Osteocyte (in vitro differentiated cells): ENCODE results near the gene ACOT6. TPM values are rescaled to one million over a fixed set of nuclear protein-coding genes. Genes with fewer than 3 reads are reported as not detected.
"Not testable (repeated sequence)": the region's sequence is repeated elsewhere in the genome, so short reads cannot be mapped to it uniquely, and the experiment has no call there.

ENCODE experiments used
- DNase-seq: peaks from one replicate; pipeline ENCODE4 v3.0.0; 2021; ENCODE audit warnings: mixed read lengths; ENCODE audit not compliant: unreplicated experiment; ENCODE audit errors: extremely low spot score
- H3K27ac Mint-ChIP-seq: one replicate; pipeline ENCODE4 v1.8.0; 2021; ENCODE audit warnings: mild to moderate bottlenecking, mixed read lengths; ENCODE audit not compliant: unreplicated experiment
- H3K27me3 Mint-ChIP-seq: one replicate; pipeline ENCODE4 v1.8.0; 2021; ENCODE audit warnings: mixed read lengths; ENCODE audit not compliant: unreplicated experiment
- H3K36me3 Mint-ChIP-seq: one replicate; pipeline ENCODE4 v1.8.0; 2021; ENCODE audit warnings: mixed read lengths; ENCODE audit not compliant: unreplicated experiment
- H3K4me1 Mint-ChIP-seq: one replicate; pipeline ENCODE4 v1.8.0; 2021; ENCODE audit warnings: mixed read lengths; ENCODE audit not compliant: unreplicated experiment
- H3K4me3 Mint-ChIP-seq: one replicate; pipeline ENCODE4 v1.8.0; 2021; ENCODE audit warnings: mild to moderate bottlenecking, moderate library complexity, mixed read lengths; ENCODE audit not compliant: unreplicated experiment
- H3K9me3 Mint-ChIP-seq: one replicate; pipeline ENCODE4 v1.8.0; 2021; ENCODE audit warnings: mixed read lengths; ENCODE audit not compliant: unreplicated experiment
- CTCF ChIP-seq: fragments of 200-600 bp; sonication (generic); IDR thresholded peaks from 2 replicates; pipeline ENCODE4 v1.5.0; 2021; ENCODE audit warnings: antibody characterized with exemption, mild to moderate bottlenecking, moderate library complexity
- long read RNA-seq: library from polyadenylated mRNA; unstranded; transcript quantifications from one replicate; pipeline ENCODE4 v2.0.0, GENCODE V29; 2021
- total RNA-seq: library from RNA; stranded (reverse); gene quantifications from 2 replicates; pipeline ENCODE4 v1.2.1, GENCODE V29; 2021

The ACOT6 gene
- not detected in 2 replicates for total RNA-seq
- long read RNA-seq, result 0 reads

GRCh38 chr14:73612339-73613045 is at the start of gene ACOT6:
ACOT6 (plus strand) TSS chr14:73612517; CDS start chr14:73612572, 55 bp downstream.
- Mint-ChIP-seq H3K4me3 (peak within 1 kb of the TSS; percentile 86), H3K27me3 (no peaks in the 10 kb centered on the region), H3K36me3 (no peaks in the 10 kb centered on the region), H3K4me1 (peaks cover 2% of the 10 kb centered on the region), H3K9me3 (no peaks in the 10 kb centered on the region), H3K27ac (peak within 1 kb of the TSS; percentile 84)
- no peak for TF ChIP-seq CTCF
- DNase-seq, result peak; percentile 90

- not testable (repeated sequence) for H3K27ac Mint-ChIP-seq, H3K36me3 Mint-ChIP-seq, H3K9me3 Mint-ChIP-seq, H3K4me3 Mint-ChIP-seq, DNase-seq, H3K27me3 Mint-ChIP-seq
- peaks cover 19% of the 10 kb centered on the region for H3K4me1 Mint-ChIP-seq
Measured at GRCh38 chr14:73562696-73563095, 49.6 kb upstream of the ACOT6 start.

- not testable (repeated sequence) for H3K4me3 Mint-ChIP-seq
Measured at GRCh38 chr14:73566431-73566830, 45.9 kb upstream of the ACOT6 start.

GRCh38 chr14:73566935-73567334 is 45.4 kb upstream of the ACOT6 start:
- H3K4me1 Mint-ChIP-seq, result peaks cover 33% of the 10 kb centered on the region
- not testable (repeated sequence) for H3K27me3 Mint-ChIP-seq, H3K27ac Mint-ChIP-seq, DNase-seq, H3K4me3 Mint-ChIP-seq, H3K36me3 Mint-ChIP-seq, H3K9me3 Mint-ChIP-seq

More at GRCh38 chr14:73566431-73566830, 45.9 kb upstream of the ACOT6 start:
- H3K4me1 Mint-ChIP-seq, result peaks cover 33% of the 10 kb centered on the region
- H3K36me3 Mint-ChIP-seq, H3K9me3 Mint-ChIP-seq, H3K27ac Mint-ChIP-seq, DNase-seq, H3K27me3 Mint-ChIP-seq: not testable (repeated sequence)

- TF ChIP-seq CTCF, result no peak
- peaks cover 4% of the 10 kb centered on the region for H3K9me3 Mint-ChIP-seq
- H3K4me1 Mint-ChIP-seq, result peaks cover 33% of the 10 kb centered on the region
- H3K27me3 Mint-ChIP-seq, result no peaks in the 10 kb centered on the region
- H3K36me3 Mint-ChIP-seq, result peaks cover 12% of the 10 kb centered on the region
- no peak overlapping the region for H3K4me3 Mint-ChIP-seq
- no peak for DNase-seq
- H3K27ac Mint-ChIP-seq, result peak overlapping the region; percentile 99
Measured at GRCh38 chr14:73567358-73567757, 45.0 kb upstream of the ACOT6 start.

GRCh38 chr14:73567951-73568885 is 44.1 kb upstream of the ACOT6 start:
- Mint-ChIP-seq H3K9me3 (no peaks in the 10 kb centered on the region), H3K4me1 (peaks cover 33% of the 10 kb centered on the region), H3K36me3 (peaks cover 11% of the 10 kb centered on the region), H3K27ac (peak overlapping the region; percentile 99), H3K4me3 (peak overlapping the region; percentile 91), H3K27me3 (no peaks in the 10 kb centered on the region)
- DNase-seq, result no peak
- TF ChIP-seq CTCF, result no peak

GRCh38 chr14:73568886-73569184 is 43.5 kb upstream of the ACOT6 start:
- peaks cover 12% of the 10 kb centered on the region for H3K36me3 Mint-ChIP-seq
- peak overlapping the region; percentile 91 for H3K4me3 Mint-ChIP-seq
- not testable (repeated sequence) for H3K27me3 Mint-ChIP-seq, DNase-seq, H3K9me3 Mint-ChIP-seq
- H3K4me1 Mint-ChIP-seq, result peaks cover 33% of the 10 kb centered on the region
- H3K27ac Mint-ChIP-seq, result peak overlapping the region; percentile 99
